Neuronal stem cell (in vitro differentiated cells): Measurements from ENCODE around the gene ACSF3.
A peak's percentile ranks its signal among the peaks of the same experiment; 100 is the strongest.
"Not testable (repeated sequence)": the region's sequence is repeated elsewhere in the genome, so short reads cannot be mapped to it uniquely, and the experiment has no call there.

Experiments used
- DNase-seq: peaks from one replicate; pipeline ENCODE4 v3.0.0-alpha.2; 2013; ENCODE audit warnings: low spot score
- H2AFZ ChIP-seq: one replicate; pipeline ENCODE4 v1.6.1; 2013; ENCODE audit warnings: mild to moderate bottlenecking, low read length, inconsistent platforms
- H2AK5ac ChIP-seq: 2 replicates; pipeline ENCODE4 v1.6.1; 2013; ENCODE audit warnings: low read depth, mild to moderate bottlenecking, inconsistent platforms, low read length, moderate library complexity, mixed read lengths
- H2BK120ac ChIP-seq: 2 replicates; pipeline ENCODE4 v1.6.1; 2013; ENCODE audit warnings: low read depth, mild to moderate bottlenecking, inconsistent platforms, low read length, moderate library complexity, mixed read lengths
- H2BK12ac ChIP-seq: one replicate; pipeline ENCODE4 v1.6.1; 2013; ENCODE audit warnings: low read length, inconsistent platforms
- H2BK15ac ChIP-seq: 2 replicates; pipeline ENCODE4 v1.6.1; 2013; ENCODE audit warnings: mild to moderate bottlenecking, low read length, inconsistent platforms, mixed read lengths
- H2BK5ac ChIP-seq: one replicate; pipeline ENCODE4 v1.6.1; 2013; ENCODE audit warnings: inconsistent platforms, mild to moderate bottlenecking, low read length, moderate library complexity
- H3K14ac ChIP-seq: one replicate; pipeline ENCODE4 v1.6.1; 2013; ENCODE audit warnings: low read length, inconsistent platforms
- H3K18ac ChIP-seq: 2 replicates; pipeline ENCODE4 v1.6.1; 2013; ENCODE audit warnings: low read length, inconsistent platforms
- H3K23ac ChIP-seq: 2 replicates; pipeline ENCODE4 v1.6.1; 2013; ENCODE audit warnings: low read depth, mild to moderate bottlenecking, mixed read lengths, low read length, inconsistent platforms; ENCODE audit not compliant: poor library complexity
- H3K27ac ChIP-seq: replicated peaks from 3 replicates; pipeline ENCODE4 v1.5.1; 2013; ENCODE audit warnings: low read length, inconsistent platforms
- H3K27me3 ChIP-seq, 3 experiments: 2 replicates each; pipeline ENCODE4 v1.6.1; 2013; ENCODE audit warnings: low read length in 3 of 3, mild to moderate bottlenecking in 2 of 3, inconsistent platforms in 1 of 3, low read depth in 1 of 3, mixed read lengths in 1 of 3, moderate library complexity in 1 of 3; ENCODE audit not compliant: control insufficient read depth in 3 of 3, insufficient read depth in 3 of 3
- H3K36me3 ChIP-seq, 2 donors: replicated peaks in 1 of 2; 2 replicates each; pipeline ENCODE4 v1.6.1; 2013; ENCODE audit warnings: low read length in 2 of 2; ENCODE audit not compliant: control insufficient read depth in 2 of 2, insufficient read depth in 2 of 2
- H3K4ac ChIP-seq: 2 replicates; pipeline ENCODE4 v1.6.1; 2013; ENCODE audit warnings: inconsistent platforms, mild to moderate bottlenecking, low read length, moderate library complexity
- H3K4me1 ChIP-seq, 2 donors: 1 replicate in 1 of 2; 2 replicates in 1 of 2; pipeline ENCODE4 v1.6.1; 2013; ENCODE audit warnings: low read length in 2 of 2, low read depth in 1 of 2; ENCODE audit not compliant: control insufficient read depth in 2 of 2, insufficient read depth in 1 of 2
- H3K4me2 ChIP-seq: one replicate; pipeline ENCODE4 v1.6.1; 2013; ENCODE audit warnings: mild to moderate bottlenecking, low read length, inconsistent platforms; ENCODE audit not compliant: insufficient read depth, poor library complexity, severe bottlenecking
- H3K4me3 ChIP-seq, 2 donors: 2 replicates each; pipeline ENCODE4 v1.5.1; 2013; ENCODE audit warnings: low read length in 2 of 2, mild to moderate bottlenecking in 2 of 2, inconsistent platforms in 1 of 2, moderate library complexity in 1 of 2
- H3K79me1 ChIP-seq: one replicate; pipeline ENCODE4 v1.6.1; 2013; ENCODE audit warnings: low read depth, mild to moderate bottlenecking, inconsistent platforms, low read length, moderate library complexity
- H3K9ac ChIP-seq: one replicate; pipeline ENCODE4 v1.6.1; 2013; ENCODE audit warnings: mild to moderate bottlenecking, low read depth, low read length, inconsistent platforms; ENCODE audit not compliant: poor library complexity
- H3K9me3 ChIP-seq, 2 donors: replicated peaks in 1 of 2; 2 replicates each; pipeline versions ENCODE3 to v1.6.1; 2013; ENCODE audit warnings: low read length in 2 of 2, mild to moderate bottlenecking in 2 of 2, inconsistent platforms in 1 of 2, low read depth in 1 of 2, mixed read lengths in 1 of 2, moderate library complexity in 1 of 2; ENCODE audit not compliant: control insufficient read depth in 2 of 2, insufficient read depth in 1 of 2
- H4K8ac ChIP-seq: one replicate; pipeline ENCODE4 v1.6.1; 2013; ENCODE audit warnings: low read depth, mild to moderate bottlenecking, inconsistent platforms, low read length, moderate library complexity
- H4K91ac ChIP-seq: one replicate; pipeline ENCODE4 v1.6.1; 2013; ENCODE audit warnings: low read length, low read depth, mild to moderate bottlenecking, inconsistent platforms; ENCODE audit not compliant: poor library complexity
- WGBS, 2 donors: extraction: QIAGEN DNeasy Blood & Tissue Kit; methylation state at CpG; one replicate each; pipeline ENCODE4 v1.1.7; 2013; ENCODE audit warnings: missing lambda C conversion rate in 2 of 2, mixed read lengths in 1 of 2; ENCODE audit not compliant: insufficient read length in 2 of 2, insufficient replicate concordance in 1 of 2; ENCODE audit errors: extremely low coverage in 2 of 2; 5-methylcytosine and 5-hydroxymethylcytosine counted together

Gene ACSF3

DNA sequence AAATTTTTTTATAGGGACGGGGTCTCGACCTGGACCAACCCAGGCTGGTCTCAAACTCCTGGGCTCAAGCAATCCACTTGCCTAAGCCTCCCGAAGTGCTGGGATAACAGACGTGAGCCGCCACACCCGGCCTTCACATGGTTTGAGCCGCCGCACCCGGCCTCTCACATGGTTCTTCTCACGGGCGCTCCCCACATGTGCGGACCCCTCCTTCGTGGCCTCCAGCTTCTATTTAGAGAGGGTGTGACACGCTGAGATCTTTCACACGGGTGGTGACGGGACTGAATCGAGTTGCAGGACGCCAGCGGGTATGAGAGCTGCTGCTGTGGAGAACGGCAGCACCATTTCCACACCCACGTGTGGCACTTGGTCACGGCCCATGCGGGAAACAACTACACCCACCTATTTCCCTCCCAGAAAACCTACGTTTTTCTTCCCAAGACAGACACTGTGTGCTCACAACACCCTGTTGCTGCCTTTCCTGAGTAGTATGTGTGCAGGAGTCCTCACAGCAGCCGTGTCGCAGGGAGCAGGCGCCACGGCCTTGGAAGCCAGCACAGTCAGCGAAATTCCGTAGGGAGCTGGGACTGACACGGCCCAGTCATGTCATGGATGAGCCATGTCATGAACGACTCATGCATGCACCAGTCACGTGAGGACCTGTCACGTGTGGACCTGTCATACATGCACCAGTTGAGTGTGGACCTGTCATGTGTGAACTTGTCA lies 20.1 kb upstream of the ACSF3 start:
- no peaks in the 10 kb centered on the region for H3K27me3 ChIP-seq
- no peak overlapping the region for H3K4ac ChIP-seq
- no CpG with 5 or more reads among the region's 34 CpGs for WGBS, 2 donors
- peak overlapping the region; percentile 76 for H2AK5ac ChIP-seq
- peaks cover 9% of the 10 kb centered on the region for H3K79me1 ChIP-seq
- no peak overlapping the region for H3K27ac ChIP-seq
- peak overlapping the region; percentile 48 for H3K18ac ChIP-seq
- H4K91ac ChIP-seq, result peak overlapping the region; percentile 85
- H4K8ac ChIP-seq, result no peak overlapping the region
- peak overlapping the region; percentile 25 for H3K14ac ChIP-seq
- no peak overlapping the region for H2BK15ac ChIP-seq
- H3K4me2 ChIP-seq, result no peak overlapping the region
- DNase-seq, result no peak
- no peak overlapping the region for H2BK120ac ChIP-seq
- peak overlapping the region; percentile 1 for H3K23ac ChIP-seq
- H2BK5ac ChIP-seq, result peak overlapping the region; percentile 53
- no peak overlapping the region for H3K9ac ChIP-seq
- H2BK12ac ChIP-seq, result peak overlapping the region; percentile 2
- peaks cover 2 to 3% of the 10 kb centered on the region in 2 donors for H3K4me1 ChIP-seq
- no peak overlapping the region for H2AFZ ChIP-seq
- peaks cover 4 to 31% of the 10 kb centered on the region in 2 donors for H3K9me3 ChIP-seq
- H3K4me3 ChIP-seq, result peak overlapping the region in 1 of 2 donors; percentile 63
- H3K36me3 ChIP-seq, result peaks cover 0 to 2% of the 10 kb centered on the region in 2 donors

DNA sequence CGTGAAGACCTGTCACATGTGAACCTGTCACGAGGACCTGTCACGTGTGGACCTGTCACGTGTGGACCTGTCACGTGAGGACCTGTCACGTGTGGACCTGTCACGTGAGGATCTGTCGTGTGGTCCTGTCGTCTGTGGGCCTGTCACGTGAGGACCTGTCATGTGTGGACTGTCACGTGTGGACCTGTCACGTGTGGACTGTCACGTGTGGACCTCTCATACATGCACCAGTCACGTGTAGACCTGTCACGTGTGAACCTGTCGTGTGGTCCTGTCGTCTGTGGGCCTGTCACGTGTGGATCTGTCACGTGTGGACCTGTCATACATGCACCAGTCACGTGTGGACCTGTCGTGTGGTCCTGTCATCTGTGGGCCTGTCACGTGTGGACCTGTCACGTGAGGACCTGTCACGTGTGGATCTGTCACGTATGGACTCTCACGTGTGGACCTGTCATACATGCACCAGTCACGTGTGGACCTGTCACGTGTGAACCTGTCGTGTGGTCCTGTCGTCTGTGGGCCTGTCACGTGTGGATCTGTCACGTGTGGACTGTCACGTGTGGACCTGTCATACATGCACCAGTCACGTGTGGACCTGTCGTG lies 19.5 kb upstream of the ACSF3 start:
- not testable (repeated sequence) for H2AFZ ChIP-seq, H3K79me1 ChIP-seq, H2BK120ac ChIP-seq, H3K27ac ChIP-seq, H3K4me2 ChIP-seq, H3K36me3 ChIP-seq, DNase-seq, H3K4me1 ChIP-seq, H2BK15ac ChIP-seq, H3K4ac ChIP-seq, H3K27me3 ChIP-seq, H3K18ac ChIP-seq, H2BK5ac ChIP-seq
- Histone ChIP-seq H2AK5ac (peak overlapping the region; percentile 76), H3K14ac (peak overlapping the region; percentile 25), H3K9ac (peak overlapping the region; percentile 60), H3K9me3 (peaks cover 4 to 31% of the 10 kb centered on the region in 2 donors), H3K23ac (peak overlapping the region; percentile 37), H4K8ac (peak overlapping the region; percentile 43), H3K4me3 (peak overlapping the region in 1 of 2 donors; percentile 63), H4K91ac (peak overlapping the region; percentile 85), H2BK12ac (peak overlapping the region; percentile 2)
- no CpG with 5 or more reads among the region's 35 CpGs for WGBS, 2 donors

DNA sequence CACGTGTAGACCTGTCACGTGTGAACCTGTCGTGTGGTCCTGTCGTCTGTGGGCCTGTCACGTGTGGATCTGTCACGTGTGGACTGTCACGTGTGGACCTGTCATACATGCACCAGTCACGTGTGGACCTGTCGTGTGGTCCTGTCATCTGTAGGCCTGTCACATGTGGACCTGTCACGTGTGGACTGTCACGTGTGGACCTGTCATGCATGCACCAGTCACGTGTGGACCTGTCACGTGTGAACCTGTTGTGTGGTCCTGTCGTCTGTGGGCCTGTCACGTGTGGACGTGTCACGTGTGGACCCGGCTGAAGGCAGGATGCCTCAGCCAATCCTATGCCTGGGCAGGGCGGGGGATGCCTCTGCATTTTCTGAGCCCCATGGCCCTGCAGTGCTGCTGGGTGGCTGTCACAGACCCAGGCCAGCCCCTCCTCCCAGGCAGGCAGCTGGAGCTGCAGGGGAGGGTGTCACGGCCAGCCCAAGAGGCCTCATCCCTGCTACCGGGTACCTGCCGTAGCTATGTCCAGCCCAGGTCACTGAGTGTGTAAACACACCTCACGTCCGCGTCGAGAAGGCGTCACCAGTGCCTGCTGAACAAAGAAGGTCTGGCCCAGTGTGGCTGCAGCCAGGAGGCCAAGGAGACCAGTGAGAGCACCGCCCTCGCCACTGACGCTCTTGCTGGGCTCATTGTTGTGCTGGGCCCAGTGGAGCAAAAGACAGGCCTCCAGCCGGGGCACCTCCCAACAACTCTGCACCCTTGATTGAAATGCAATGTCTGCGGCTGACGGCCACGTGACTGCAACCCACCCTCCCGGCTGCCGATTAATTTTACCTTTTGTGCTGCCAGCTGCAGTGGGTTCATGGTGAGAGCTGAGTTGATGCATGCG lies 18.6 kb upstream of the ACSF3 start:
- peak overlapping the region; percentile 46 for H3K18ac ChIP-seq
- H2BK12ac ChIP-seq, result peak overlapping the region; percentile 58
- no peak overlapping the region for H2AFZ ChIP-seq
- H3K27ac ChIP-seq, result no peak overlapping the region
- peak overlapping the region in 1 of 2 donors; percentile 63 for H3K4me3 ChIP-seq
- peak overlapping the region; percentile 66 for H2AK5ac ChIP-seq
- no peak overlapping the region for H2BK5ac ChIP-seq
- no peak overlapping the region for H4K91ac ChIP-seq
- H4K8ac ChIP-seq, result no peak overlapping the region
- peak overlapping the region; percentile 37 for H3K23ac ChIP-seq
- no peak overlapping the region for H2BK120ac ChIP-seq
- H3K9ac ChIP-seq, result no peak overlapping the region
- peaks cover 4 to 27% of the 10 kb centered on the region in 2 donors for H3K9me3 ChIP-seq
- peaks cover 2 to 3% of the 10 kb centered on the region in 2 donors for H3K4me1 ChIP-seq
- peaks cover 0 to 2% of the 10 kb centered on the region in 2 donors for H3K36me3 ChIP-seq
- peak overlapping the region; percentile 54 for H2BK15ac ChIP-seq
- peak overlapping the region; percentile 25 for H3K14ac ChIP-seq
- no peak overlapping the region for H3K4me2 ChIP-seq
- peaks cover 6% of the 10 kb centered on the region for H3K79me1 ChIP-seq
- peaks cover 0 to 4% (median 0%) of the 10 kb centered on the region in 3 experiments for H3K27me3 ChIP-seq
- WGBS, 2 donors, result no CpG with 5 or more reads among the region's 37 CpGs
- DNase-seq, result no peak
- peak overlapping the region; percentile 57 for H3K4ac ChIP-seq
